Stimulated activated CD8-positive, alpha-beta memory T cell treated with anti-CD3 and anti-CD28 coated beads, Interleukin-12 subunit alpha, Interleukin-12 subunit beta, amount 100 ng/mL, for 24 hours (primary cell): ENCODE measurements around the gene GNG7.
"Not testable (repeated sequence)": the region's sequence is repeated elsewhere in the genome, so short reads cannot be mapped to it uniquely, and the experiment has no call there.

Experiments used
- DNase-seq: peaks from one replicate; pipeline ENCODE4 v3.0.0-alpha.2; 2020; ENCODE audit errors: extremely low read depth

GNG7 gene

GRCh38 chr19:2675892-2676291 lies 26.6 kb downstream of the GNG7 start:
- DNase-seq = no peak

GRCh38 chr19:2670217-2670616 lies 32.3 kb downstream of the GNG7 start:
- DNase-seq = no peak

GRCh38 chr19:2668175-2668763 lies 34.2 kb downstream of the GNG7 start:
- no peak for DNase-seq

GRCh38 chr19:2667349-2667748 lies 35.1 kb downstream of the GNG7 start:
- DNase-seq = not testable (repeated sequence)

- no peak for DNase-seq
Observed at GRCh38 chr19:2666344-2666994, 36.0 kb downstream of the GNG7 start.

- no peak for DNase-seq
Observed at GRCh38 chr19:2665103-2665502, 37.4 kb downstream of the GNG7 start.

- DNase-seq = no peak
Observed at GRCh38 chr19:2663920-2664571, 38.4 kb downstream of the GNG7 start.

GRCh38 chr19:2661615-2662014 lies 40.9 kb downstream of the GNG7 start:
- no peak for DNase-seq

- no peak for DNase-seq
Observed at GRCh38 chr19:2659856-2660432, 42.5 kb downstream of the GNG7 start.

GRCh38 chr19:2656533-2656932 lies 46.0 kb downstream of the GNG7 start:
- DNase-seq = no peak

GRCh38 chr19:2653710-2654707 lies 48.5 kb downstream of the GNG7 start:
- DNase-seq = no peak

GRCh38 chr19:2653218-2653617 lies 49.3 kb downstream of the GNG7 start:
- no peak for DNase-seq

GRCh38 chr19:2652504-2653099 lies 49.9 kb downstream of the GNG7 start:
- DNase-seq = no peak

GRCh38 chr19:2651002-2651733 lies 51.3 kb downstream of the GNG7 start:
- not testable (repeated sequence) for DNase-seq

- no peak for DNase-seq
Observed at GRCh38 chr19:2650515-2650914, 52.0 kb downstream of the GNG7 start.

- peak; percentile 34 for DNase-seq
Observed at GRCh38 chr19:2648528-2648937, 54.0 kb downstream of the GNG7 start.

- DNase-seq = no peak
Observed at GRCh38 chr19:2648099-2648498, 54.4 kb downstream of the GNG7 start.

GRCh38 chr19:2646866-2647535 lies 55.5 kb downstream of the GNG7 start:
- no peak for DNase-seq

GRCh38 chr19:2645826-2646225 lies 56.7 kb downstream of the GNG7 start:
- no peak for DNase-seq
